Measurements from ENCODE around the gene DYNC1LI1.

GRCh38 chr3:32500231-32500630 lies 70.4 kb downstream of the DYNC1LI1 start:
- TF ChIP-seq CTCF (IDR thresholded peaks at IDR 0.05) (no peak), REST (IDR thresholded peaks at IDR 0.05; ENCODE audit: low read depth, low read length) (no peak), CHD2 (IDR thresholded peaks at IDR 0.05; ENCODE audit: low read length, partially characterized antibody) (no peak)

Data from SK-N-SH (cell line).